CD4-positive, alpha-beta T cell treated with Interleukin-21 for 1 hour (primary cell): ENCODE data around the gene PTMS.
A peak's percentile ranks its signal among the peaks of the same experiment; 100 is the strongest.

Experiments
- DNase-seq: peaks from one replicate; pipeline ENCODE4 v3.0.0-alpha.2; 2020

PTMS gene

DNA sequence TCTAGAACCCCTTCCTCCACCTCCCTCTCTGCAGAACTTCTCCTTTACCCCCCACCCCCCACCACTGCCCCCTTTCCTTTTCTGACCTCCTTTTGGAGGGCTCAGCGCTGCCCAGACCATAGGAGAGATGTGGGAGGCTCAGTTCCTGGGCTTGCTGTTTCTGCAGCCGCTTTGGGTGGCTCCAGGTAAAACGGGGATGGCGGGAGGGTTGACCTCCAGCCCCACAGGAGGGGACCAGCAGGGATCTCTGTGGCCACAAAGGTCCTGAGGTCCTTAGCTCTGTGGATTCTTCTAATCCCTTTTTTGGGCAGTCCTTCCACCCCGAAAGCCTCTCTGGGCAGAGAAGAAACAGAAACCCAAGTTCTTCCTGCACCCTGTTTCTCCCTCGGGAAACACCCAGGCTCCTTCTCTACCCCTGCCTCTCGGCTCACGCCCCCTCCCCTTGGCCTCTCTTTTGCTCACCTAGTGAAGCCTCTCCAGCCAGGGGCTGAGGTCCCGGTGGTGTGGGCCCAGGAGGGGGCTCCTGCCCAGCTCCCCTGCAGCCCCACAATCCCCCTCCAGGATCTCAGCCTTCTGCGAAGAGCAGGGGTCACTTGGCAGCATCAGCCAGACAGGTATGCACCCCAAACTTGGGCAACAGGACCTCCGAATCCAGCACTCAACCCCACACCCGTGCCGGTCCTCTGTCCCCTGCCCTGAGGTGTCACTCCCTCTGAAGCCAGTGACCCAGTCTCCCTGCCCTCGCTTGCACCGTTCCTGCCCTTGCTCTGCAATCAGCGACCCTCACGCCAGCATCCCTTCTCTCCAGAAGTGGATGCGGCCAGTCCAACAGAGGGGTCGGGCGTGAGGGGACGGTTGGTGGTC, 6.8 kb downstream of the PTMS start:
- no peak for DNase-seq

DNA sequence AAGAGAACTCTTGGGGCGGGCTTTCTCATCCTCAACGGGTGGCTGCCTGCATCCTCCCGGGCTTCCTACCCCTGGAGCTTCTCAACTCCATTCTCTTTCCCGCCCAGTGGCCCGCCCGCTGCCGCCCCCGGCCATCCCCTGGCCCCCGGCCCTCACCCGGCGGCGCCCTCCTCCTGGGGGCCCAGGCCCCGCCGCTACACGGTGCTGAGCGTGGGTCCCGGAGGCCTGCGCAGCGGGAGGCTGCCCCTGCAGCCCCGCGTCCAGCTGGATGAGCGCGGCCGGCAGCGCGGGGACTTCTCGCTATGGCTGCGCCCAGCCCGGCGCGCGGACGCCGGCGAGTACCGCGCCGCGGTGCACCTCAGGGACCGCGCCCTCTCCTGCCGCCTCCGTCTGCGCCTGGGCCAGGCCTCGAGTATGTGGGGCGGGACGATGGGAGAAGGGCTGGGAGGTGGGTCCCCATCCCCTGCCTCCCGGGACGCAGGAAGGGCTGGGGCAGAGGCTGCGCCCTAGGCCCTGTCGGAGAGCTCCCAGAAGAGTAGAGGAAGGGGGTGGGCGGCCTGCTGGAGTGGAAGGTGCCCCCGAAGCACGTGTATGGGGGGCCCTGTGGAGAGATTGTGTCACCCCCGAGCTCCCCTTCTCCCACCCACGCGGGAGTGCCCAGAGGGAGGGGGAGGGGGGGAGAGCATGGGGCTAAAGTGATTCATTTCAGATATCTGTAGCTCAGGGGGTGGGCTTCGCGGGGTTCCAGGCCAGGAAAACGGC, 7.6 kb downstream of the PTMS start:
- DNase-seq: no peak

DNA sequence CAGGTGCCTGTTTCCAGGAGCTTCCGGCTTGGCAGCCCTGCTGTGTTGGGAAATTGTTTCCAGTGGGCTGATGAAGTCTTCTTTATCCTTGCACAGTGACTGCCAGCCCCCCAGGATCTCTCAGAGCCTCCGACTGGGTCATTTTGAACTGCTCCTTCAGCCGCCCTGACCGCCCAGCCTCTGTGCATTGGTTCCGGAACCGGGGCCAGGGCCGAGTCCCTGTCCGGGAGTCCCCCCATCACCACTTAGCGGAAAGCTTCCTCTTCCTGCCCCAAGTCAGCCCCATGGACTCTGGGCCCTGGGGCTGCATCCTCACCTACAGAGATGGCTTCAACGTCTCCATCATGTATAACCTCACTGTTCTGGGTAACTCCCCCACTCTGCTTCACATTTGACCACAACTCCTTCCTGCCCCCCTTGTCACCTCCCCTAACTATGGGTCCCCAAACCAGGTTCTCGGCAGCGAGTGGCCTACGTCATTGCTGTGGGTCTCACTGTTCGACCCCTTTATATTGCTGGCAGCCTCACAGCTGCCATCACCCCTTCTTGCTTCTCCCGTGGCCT, 8.4 kb downstream of the PTMS start:
- peak; percentile 85 for DNase-seq

DNA sequence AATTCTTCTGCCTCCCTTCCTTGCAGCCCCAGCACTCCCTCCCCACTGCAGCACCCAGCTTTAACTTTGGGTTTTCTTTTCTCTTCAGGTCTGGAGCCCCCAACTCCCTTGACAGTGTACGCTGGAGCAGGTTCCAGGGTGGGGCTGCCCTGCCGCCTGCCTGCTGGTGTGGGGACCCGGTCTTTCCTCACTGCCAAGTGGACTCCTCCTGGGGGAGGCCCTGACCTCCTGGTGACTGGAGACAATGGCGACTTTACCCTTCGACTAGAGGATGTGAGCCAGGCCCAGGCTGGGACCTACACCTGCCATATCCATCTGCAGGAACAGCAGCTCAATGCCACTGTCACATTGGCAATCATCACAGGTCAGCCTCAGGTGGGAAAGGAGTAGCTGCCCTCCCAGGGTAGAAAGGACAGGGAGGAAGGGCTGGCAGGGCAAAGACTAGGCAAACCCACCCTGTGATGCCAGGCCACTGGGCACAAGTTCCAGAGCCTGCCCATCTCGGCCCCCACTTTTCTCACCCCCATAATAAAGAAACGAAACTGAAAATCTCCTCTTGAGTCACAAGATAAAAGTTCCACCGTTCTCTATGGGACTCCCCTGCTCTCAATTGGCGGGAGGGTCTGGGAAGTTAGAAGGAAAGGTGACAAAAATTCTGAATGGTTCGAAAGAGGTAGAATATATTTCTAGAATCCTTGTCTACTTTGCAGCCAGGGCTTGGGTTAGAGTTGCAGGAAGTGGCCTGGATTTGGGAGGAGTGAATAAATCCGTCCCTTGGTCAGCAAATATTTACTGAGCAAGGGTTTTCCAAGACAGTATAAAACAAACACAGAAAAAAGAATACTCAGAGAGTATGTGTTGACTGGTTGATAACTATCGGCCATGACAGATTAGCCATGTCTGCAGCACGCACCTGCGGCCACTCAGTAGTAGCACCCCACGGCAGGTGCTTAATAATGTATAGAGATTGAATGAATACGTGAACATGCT, 9.3 kb downstream of the PTMS start:
- no peak for DNase-seq

DNA sequence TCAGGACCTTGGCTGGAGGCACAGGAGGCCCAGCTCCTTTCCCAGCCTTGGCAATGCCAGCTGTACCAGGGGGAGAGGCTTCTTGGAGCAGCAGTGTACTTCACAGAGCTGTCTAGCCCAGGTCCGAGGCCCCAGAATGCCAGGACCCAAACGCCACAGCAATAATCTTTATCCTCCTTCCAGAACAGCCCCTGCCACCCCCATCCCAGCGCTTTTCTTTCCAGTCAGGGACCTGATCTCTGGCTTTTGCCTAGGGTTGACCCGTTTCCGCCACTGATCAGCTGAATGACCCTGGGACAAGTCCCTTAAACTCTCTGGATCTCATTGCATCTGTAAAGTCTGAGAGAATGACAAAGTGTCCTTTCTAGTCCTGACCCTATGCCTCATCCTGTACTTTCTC, 11.2 kb downstream of the PTMS start:
- no peak for DNase-seq

DNA sequence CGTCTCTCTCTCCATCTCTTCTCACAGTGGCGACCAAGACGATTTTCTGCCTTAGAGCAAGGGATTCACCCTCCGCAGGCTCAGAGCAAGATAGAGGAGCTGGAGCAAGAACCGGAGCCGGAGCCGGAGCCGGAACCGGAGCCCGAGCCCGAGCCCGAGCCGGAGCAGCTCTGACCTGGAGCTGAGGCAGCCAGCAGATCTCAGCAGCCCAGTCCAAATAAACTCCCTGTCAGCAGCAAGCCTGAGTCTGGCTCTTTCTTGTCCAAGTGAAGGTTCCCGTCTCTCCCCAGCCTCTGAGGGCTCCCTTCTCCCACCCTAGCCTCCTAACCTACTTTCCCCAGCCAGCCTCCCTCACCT, 12.0 kb downstream of the PTMS start:
- no peak for DNase-seq

DNA sequence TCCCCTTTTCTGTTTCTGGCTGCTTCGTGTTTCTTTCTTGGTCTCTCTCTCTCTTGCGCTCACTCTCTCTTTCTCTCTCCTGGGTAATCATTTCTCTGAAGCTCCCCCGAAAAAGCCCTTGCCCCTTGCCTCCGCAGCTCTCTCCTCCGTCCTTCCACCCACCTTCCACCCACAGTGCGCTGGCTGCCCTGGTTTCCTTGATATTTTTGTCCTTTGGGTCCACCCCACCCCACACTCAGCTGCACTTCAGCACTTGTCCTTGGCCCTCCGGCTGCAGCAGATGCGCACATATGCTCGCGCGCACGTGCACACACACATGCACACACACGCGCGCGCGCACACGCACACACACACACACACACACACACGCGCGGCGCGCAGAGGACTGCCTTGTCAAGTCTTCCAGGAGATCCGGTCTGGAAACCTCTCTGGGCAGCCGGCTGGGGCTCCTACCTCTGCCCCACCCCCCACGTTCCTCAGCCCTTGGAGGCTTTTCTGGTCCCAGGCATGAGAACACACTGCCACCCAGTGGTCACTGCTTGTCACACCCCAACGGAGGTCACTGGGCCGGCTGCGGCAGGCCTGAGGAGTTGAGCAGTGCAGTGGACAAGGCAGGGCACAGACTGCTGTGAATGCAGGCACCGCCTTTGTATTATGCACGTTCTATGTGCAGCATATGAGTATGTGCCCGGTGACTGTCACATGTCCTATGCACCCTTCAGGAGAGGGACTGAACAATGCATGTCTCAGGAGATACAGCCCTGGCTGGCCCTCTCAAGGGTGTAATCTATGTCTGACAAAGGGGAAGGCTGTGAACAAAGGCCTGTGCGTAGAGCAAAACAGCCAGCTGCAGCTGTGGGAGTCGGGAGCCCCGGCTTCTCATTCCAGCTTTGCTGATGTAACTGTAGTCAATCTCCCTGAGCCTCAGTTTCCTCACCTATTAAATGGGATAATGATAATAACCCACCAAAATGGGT, 12.7 kb downstream of the PTMS start:
- peak; percentile 90 for DNase-seq

DNA sequence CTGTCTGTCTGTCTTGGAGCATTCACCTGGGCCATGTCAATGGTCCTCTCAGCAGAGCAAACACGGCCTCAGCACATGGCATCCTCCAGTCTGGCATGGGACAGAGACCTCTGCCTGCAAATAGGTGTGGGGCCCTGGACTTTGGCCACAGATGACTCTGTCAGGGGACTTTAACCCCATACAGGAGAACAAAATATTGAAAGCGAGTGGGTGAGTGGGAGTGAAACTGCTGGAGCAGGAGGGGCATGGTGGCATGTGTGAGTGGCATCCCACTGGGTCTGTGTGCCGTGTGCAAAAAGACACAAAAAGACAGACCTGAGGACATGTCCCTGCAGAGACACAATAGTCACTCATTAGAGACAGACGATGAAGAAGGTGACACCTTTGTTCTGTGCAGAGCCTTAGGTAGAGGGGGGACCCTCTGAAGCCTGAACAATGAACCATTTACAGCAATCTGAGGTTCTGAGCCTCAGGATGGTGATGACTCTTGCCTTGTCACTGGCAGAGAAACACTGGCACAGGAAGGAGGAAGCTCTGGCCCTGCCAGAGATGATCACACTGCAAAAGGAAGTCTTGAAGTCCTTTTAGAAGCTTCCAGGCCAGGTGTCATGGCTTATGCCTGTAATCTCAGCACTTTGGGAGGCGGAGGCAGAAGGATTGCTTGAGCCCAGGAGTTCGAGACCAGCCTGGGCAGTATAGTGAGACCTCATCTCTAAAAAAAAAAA, 13.7 kb downstream of the PTMS start:
- no peak for DNase-seq

DNA sequence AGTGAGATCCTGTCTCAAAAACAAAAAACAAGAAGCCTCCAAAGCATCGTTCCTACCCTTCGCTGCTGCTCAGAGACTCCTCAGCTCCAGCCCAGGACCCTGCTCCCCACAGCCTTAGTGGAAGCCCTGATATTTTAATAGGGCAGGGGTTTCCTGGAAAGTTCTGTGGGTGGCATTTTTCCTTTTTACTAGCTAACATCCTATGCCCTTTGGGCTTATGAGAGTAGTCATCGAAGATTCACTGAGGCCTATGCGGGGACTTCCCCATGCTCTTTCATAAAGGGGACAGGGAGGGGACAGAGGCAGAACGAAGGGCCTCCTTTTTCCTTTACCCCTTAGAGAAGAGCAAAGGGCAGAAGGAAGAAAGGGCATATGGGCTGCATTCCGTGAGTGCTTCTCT, 14.4 kb downstream of the PTMS start:
- no peak for DNase-seq

DNA sequence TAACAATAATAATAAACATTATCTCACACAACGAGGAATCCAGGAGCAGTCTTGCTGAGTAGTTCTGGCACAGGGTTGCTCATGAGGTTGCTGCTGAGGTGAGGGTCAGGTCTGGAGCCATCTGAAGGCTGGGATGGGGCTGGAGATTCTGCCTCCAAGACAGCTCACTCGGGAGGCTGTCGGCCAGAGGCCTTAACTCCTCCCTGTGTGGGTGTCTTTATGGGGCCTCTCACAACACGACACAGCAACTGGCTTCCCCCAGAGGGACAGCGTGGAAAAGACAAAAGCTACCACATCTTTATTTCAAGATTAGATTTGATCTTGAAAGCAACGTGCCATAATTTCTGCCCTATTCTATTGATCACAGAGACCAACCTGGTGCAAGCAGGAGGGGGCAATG, 16.0 kb downstream of the PTMS start:
- DNase-seq: no peak

DNA sequence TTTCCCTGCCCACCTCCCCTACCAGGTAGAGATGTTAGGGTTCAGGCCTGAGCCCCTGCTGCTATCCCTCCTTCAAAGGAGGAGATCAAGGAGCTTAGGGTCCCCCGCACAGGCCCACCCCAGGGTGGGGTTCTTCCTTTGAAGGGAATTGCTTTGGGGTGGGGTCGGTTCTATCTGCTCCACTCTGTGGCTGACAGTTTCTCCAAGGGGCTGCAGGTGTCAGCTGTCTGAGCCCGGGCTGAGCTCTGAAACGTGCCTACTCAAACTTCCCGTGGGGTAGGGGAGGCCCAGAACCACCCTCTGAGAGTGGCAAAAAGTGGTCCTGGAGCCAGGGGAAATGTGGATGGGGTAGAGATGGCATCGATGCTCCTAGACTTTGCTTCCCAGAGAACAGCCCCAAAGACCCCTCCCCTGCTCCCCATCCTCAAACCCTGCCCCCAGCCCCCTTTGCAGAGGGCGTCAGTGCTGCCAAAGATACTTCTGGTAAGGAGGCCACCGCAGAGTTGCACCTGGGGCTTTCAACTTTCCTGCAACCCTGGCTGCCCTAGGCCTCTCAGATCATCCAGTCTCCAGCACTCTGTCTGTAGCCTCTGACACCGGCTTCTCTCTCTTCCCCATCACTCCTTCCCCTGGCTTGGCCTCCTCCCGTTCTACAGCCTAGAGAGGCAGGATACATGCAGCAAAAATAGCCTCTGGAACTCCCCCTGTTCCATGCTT, 16.8 kb downstream of the PTMS start:
- no peak for DNase-seq

DNA sequence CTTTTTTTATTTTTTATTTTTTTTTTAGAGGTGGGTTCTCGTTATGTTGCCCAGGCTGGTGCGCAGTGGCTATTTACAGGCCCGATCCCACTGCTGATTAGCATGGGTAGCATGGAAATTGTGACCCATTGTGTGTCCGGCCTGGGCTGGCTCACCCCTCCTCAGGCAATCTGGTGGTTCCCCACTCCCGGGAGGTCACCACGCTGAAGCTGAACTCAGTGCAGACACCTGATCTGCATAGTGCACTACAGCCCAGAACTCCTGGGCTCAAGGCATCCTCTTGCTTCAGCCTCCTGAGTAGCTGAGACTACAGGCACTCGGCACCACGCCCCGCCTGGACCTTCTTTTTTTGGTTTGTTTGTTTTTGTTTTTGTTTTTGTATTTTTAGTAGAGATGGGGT, 17.7 kb downstream of the PTMS start:
- no peak for DNase-seq

DNA sequence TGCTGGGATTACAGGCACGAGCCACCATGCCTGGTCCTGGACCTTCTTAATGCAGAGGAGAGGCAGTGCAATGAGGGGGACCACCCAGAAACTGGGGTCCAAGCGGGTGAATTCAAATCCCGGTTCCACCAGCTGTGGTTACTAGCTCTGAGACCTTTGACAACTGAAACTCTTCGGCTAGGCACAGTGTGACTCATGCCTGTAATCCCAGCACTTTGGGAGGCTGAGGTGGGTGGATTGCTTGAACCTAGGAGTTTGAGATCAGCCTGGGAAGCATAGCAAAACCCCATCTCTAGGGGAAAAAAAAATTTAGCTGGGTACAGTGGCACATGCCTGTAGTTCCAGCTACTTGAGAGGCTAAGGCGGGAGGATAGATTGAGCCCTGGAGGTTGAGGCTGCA, 18.1 kb downstream of the PTMS start:
- DNase-seq: no peak

DNA sequence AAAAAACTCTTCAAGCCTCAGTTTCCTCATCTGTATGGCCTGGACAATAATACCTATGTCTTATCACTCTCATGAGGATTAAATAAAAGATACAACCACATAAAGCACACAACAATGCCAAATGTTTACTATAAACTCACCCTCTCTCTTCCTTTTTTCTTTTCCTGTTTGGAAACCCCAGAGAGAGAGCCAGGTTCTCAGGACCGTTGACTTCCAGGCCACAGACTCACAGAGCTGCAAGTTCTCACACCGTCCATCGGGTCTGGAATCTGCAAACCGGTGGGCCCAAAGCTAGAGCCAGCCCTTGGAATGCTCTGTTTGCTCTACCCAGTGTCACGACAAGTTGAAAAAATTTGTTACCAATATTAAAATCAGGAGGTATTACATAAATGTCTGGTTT, 18.6 kb downstream of the PTMS start:
- no peak for DNase-seq

DNA sequence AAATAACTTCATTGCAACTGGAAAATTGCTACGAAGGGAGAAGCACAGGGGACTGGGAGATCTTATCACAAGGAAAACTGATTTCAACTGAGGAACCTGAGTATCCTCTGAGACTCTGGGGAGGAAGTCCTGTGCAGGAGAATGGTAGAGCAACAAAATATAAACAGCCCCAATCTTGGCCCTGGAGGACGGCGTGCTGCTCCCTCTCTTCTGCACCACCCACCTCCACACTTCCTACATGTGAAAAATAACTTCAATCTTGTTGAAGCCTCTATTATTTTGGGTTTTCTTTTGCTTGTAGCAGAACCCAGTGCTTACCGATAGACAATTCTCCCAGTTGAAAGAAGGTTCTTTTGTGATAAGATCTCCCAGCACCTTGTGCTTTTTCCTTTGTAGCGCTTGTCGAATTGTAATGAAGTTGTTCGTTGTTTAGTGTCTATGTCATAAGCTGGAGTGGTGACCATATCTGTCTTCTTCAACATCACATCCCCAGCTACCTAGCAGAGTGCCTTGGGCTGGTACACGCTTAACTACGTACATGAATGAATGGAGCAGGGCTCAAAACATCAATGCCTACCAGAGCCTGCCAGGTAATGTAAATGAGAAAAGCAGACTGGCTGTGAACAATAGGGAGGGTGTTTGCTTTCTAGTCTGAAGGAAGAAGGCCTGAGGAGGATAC, 20.4 kb downstream of the PTMS start:
- DNase-seq: peak; percentile 48

DNA sequence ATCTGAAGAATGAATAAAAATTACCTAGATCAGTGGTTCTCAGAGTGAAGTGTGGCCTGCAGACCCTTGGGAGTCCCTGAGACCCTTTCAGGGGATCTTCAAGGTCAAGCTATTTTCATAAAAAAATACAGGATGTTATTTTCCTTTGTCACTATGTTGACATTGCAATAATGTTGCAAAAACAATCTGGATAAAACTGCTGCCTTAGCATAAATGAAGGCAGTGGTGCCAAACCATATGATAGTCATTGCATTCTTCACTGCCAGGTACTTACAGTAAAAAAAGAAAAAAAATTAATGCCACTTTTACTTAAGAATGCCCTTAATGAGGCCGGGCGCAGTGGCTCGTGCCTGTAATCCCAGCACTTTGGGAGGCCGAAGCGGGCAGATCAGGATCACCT, 21.1 kb downstream of the PTMS start:
- no peak for DNase-seq

DNA sequence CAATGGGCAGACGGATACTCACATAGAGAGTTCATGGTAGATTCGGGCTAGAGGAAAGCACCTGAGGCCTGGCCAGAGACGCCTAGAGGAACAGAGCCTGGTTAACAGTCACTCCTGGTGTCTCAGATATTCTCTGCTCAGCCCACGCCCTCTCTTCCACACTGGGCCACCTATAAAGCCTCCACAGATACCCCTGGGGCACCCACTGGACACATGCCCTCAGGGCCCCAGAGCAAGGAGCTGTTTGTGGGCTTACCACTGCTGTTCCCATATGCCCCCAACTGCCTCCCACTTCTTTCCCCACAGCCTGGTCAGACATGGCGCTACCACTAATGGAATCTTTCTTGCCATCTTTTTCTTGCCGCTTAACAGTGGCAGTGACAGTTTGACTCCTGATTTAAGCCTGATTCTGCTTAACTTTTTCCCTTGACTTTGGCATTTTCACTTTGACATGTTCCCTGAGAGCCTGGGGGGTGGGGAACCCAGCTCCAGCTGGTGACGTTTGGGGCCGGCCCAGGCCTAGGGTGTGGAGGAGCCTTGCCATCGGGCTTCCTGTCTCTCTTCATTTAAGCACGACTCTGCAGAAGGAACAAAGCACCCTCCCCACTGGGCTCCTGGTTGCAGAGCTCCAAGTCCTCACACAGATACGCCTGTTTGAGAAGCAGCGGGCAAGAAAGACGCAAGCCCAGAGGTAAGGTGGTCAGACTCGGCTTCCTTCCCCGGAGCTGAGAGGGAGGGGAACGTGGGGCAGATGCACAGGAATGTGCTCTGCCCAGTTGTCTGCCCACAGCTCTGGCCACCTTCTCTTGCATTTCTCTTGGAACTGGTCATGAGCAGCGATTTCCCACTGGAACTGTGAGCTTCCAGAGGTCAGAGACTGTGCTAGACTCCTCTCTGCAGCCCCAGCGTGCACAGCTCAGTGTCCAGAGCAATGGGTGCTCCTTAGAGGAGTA, 23.1 kb downstream of the PTMS start, which contains the start of gene CD4:
CD4 (plus strand) TSS at position 557 of the 953 bp plus-strand sequence. CDS start 10,611 bp downstream, outside the sequence.
- DNase-seq: peak; percentile 76

DNA sequence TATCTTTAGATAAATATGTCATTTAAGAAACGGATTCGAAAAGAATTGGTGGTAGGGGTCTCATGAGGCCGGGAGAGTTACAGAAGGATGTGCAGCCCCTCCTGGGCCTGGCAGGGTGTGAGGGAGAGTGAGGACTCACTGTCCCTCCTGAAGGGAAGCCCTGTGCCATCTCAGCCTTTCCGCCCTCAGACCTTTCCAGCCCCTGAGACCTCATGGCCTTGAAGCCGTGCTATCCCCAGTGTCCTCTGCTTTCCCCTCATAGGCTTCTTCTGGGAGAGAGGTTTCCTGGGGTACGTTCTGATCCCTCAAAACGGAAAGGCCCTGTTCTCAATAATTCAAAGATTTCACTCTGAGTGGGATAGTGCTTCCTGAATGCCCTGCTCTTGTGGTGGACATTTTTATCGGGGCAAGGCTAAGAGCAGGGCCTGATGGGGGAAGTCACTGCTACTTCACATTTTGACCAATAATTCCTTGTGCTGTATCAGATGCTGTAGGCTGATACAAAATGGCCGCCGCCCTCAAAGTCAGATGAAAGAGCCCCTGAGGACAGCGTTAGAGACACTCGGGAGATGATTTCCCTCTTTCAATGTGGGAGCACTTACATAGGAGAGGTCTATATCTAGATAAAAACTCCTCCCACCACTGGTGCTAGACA, 24.5 kb downstream of the PTMS start:
- DNase-seq: peak; percentile 47
